ENCODE data around the gene QKI. TPM values are rescaled to one million over a fixed set of nuclear protein-coding genes. Genes with fewer than 3 reads are reported as not detected.
"Not testable (repeated sequence)": the region's sequence is repeated elsewhere in the genome, so short reads cannot be mapped to it uniquely, and the experiment has no call there.

The QKI gene
- total RNA-seq, 3 donors from 2014 or later (not counting 1 experiment from before 2014, with no cell fraction given): 148 to 174 (median 166) TPM

DNA sequence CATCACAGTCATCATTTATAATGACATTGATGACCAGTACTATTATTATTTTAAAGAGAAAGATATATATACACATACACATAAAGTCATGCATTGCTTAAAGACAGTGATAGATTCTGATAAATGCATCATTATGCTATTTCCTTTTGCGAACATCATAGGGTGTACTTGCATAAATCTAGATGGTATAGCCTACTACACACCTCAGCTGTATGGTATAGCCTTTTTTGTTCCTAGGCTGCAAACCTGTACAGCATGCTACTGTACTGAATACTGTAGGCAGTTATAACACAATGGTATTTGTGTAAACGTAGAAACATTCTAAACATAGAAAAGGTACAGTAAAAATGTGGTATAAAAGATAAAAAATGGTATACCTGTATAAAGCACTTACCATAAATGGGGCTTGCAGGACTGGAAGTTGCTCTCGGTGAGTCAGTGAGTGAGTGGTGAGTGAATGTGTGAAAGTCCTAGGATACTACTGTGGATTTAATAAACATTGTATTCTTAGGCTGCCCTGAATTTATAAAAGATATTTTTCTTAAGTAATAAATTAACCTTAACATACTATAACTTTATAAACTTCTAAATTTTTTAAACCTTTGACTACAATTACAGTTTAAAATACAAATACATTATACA is 23.9 kb downstream of the QKI start:
- H3K9me3 ChIP-seq (ENCODE audit: control insufficient read depth, insufficient read depth, low read length): no peaks in the 10 kb centered on the region
- Mint-ChIP-seq H3K36me3 (no peaks in the 10 kb centered on the region), H3K27me3 (ENCODE audit: low read depth in 2 of 2) (no peaks in the 10 kb centered on the region), H3K4me3 (no peak overlapping the region), H3K4me1 (peaks cover 59 to 64% of the 10 kb centered on the region in 2 donors), H3K9me3 (no peaks in the 10 kb centered on the region), H3K27ac (peak overlapping the region in 1 of 2 donors; percentile 46)
- intact Hi-C loops (cut with micrococcal nuclease): no loop called here
- DNase-seq (no peak), ATAC-seq (peak; percentile 46 to 60 (median 53))
- no peak overlapping the region for H3K4me3 ChIP-seq (ENCODE audit: low read length)
- H3K36me3 ChIP-seq (ENCODE audit: control insufficient read depth, insufficient read depth, low read length): no peaks in the 10 kb centered on the region
- peaks cover 14% of the 10 kb centered on the region for H3K4me1 ChIP-seq (ENCODE audit: control insufficient read depth, insufficient read depth, low read length)
- TF ChIP-seq, protein P1, sequence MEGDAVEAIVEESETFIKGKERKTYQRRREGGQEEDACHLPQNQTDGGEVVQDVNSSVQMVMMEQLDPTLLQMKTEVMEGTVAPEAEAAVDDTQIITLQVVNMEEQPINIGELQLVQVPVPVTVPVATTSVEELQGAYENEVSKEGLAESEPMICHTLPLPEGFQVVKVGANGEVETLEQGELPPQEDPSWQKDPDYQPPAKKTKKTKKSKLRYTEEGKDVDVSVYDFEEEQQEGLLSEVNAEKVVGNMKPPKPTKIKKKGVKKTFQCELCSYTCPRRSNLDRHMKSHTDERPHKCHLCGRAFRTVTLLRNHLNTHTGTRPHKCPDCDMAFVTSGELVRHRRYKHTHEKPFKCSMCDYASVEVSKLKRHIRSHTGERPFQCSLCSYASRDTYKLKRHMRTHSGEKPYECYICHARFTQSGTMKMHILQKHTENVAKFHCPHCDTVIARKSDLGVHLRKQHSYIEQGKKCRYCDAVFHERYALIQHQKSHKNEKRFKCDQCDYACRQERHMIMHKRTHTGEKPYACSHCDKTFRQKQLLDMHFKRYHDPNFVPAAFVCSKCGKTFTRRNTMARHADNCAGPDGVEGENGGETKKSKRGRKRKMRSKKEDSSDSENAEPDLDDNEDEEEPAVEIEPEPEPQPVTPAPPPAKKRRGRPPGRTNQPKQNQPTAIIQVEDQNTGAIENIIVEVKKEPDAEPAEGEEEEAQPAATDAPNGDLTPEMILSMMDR (IDR thresholded peaks at IDR 0.05): no peak
- no peak overlapping the region for H3K27ac ChIP-seq (ENCODE audit: low read length)
- 25% methylated on average over 2 of the region's 3 CpGs for WGBS (ENCODE audit: insufficient coverage)
- no peaks in the 10 kb centered on the region for H3K27me3 ChIP-seq (ENCODE audit: control insufficient read depth, insufficient read depth, low read length)

DNA sequence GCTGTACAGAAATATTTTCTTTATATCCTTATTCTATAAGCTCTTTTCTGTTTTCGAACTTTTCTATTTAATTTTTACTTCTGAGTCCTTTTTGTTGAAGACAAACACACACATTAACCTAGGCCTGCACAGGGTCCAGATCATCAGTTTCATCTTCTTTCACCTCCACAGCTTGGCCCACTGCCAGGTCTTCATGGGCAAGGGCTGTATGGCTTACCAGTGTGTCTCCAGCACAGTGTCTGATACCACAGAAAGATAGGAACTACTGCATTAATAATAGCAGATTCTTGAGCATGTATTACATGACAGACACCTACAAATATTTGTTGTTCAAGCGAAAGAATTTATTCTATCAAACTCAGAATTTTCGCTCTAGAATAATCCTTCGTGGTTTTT is 24.4 kb downstream of the QKI start:
- H3K27ac ChIP-seq (ENCODE audit: low read length): no peak overlapping the region
- WGBS (ENCODE audit: insufficient coverage): 88% methylated on average over 3 of the region's 4 CpGs
- no peaks in the 10 kb centered on the region for H3K27me3 ChIP-seq (ENCODE audit: control insufficient read depth, insufficient read depth, low read length)
- no peaks in the 10 kb centered on the region for H3K9me3 ChIP-seq (ENCODE audit: control insufficient read depth, insufficient read depth, low read length)
- H3K27ac Mint-ChIP-seq: peak overlapping the region in 1 of 2 donors; percentile 46
- H3K9me3 Mint-ChIP-seq: no peaks in the 10 kb centered on the region
- ATAC-seq (peak; percentile 69 to 84 (median 70)), DNase-seq (peak; percentile 45 to 61)
- H3K4me1 Mint-ChIP-seq: peaks cover 61 to 66% of the 10 kb centered on the region in 2 donors
- H3K27me3 Mint-ChIP-seq (ENCODE audit: low read depth in 2 of 2): no peaks in the 10 kb centered on the region
- H3K36me3 ChIP-seq (ENCODE audit: control insufficient read depth, insufficient read depth, low read length): no peaks in the 10 kb centered on the region
- TF ChIP-seq, protein P1 (IDR thresholded peaks at IDR 0.05): no peak
- no peak overlapping the region for H3K4me3 Mint-ChIP-seq
- H3K4me3 ChIP-seq (ENCODE audit: low read length): no peak overlapping the region
- intact Hi-C loops (cut with micrococcal nuclease): no loop called here
- no peaks in the 10 kb centered on the region for H3K36me3 Mint-ChIP-seq
- H3K4me1 ChIP-seq (ENCODE audit: control insufficient read depth, insufficient read depth, low read length): peaks cover 12% of the 10 kb centered on the region

DNA sequence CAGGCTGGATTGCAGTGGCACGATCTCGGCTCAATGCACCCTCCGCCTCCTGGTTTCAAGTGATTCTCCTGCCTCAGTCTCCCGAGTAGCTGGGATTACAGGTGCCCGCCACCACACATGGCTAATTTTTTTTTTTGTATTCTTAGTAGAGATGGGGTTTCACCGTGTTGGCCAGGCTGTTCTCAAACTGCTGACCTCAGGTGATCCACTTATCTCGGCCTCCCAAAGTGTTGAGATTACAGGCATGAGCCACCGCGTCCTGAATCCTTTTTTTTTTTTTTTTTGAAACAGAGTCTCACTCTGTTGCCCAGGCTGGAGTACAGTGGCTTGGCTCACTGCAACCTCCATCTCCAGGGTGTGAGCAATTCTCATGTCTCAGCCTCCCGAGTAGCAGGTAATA is 24.9 kb downstream of the QKI start:
- H3K27ac ChIP-seq (ENCODE audit: low read length); H3K9me3 Mint-ChIP-seq; DNase-seq; H3K36me3 ChIP-seq (ENCODE audit: control insufficient read depth, insufficient read depth, low read length); H3K36me3 Mint-ChIP-seq; intact Hi-C loops (cut with micrococcal nuclease); H3K27me3 ChIP-seq (ENCODE audit: control insufficient read depth, insufficient read depth, low read length); H3K4me3 ChIP-seq (ENCODE audit: low read length); ATAC-seq; H3K9me3 ChIP-seq (ENCODE audit: control insufficient read depth, insufficient read depth, low read length); H3K27me3 Mint-ChIP-seq (ENCODE audit: low read depth in 2 of 2): not testable (repeated sequence)
- WGBS (ENCODE audit: insufficient coverage): 90% methylated on average over 10 of the region's 10 CpGs
- H3K4me1 Mint-ChIP-seq: peaks cover 63 to 69% of the 10 kb centered on the region in 2 donors
- peak overlapping the region in 1 of 2 donors; percentile 43 for H3K27ac Mint-ChIP-seq
- peaks cover 10% of the 10 kb centered on the region for H3K4me1 ChIP-seq (ENCODE audit: control insufficient read depth, insufficient read depth, low read length)
- peak overlapping the region; percentile 28 for H3K4me3 Mint-ChIP-seq

DNA sequence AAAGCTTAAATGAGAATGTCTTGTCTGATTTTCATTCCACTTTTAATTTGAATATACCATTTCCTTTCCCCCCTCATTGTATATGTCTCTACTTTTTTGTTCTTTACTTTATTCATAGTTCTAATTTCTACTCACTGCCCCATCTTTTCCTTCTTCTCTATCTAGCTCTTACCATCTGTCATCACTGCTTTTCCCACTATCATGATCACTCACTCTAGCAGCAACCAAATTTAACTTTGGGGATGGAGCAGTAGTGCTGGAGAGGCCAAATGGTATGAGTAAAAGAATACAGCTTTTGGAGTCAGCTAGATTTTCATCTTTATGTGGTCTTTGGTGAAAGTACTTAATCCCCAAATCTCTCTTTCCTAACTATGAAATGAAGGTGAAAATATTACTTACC is 25.5 kb downstream of the QKI start:
- no peaks in the 10 kb centered on the region for H3K36me3 Mint-ChIP-seq
- DNase-seq: no peak
- TF ChIP-seq, protein P1 (IDR thresholded peaks at IDR 0.05): no peak
- H3K9me3 Mint-ChIP-seq: no peaks in the 10 kb centered on the region
- no peak for ATAC-seq
- Histone ChIP-seq H3K36me3 (ENCODE audit: control insufficient read depth, insufficient read depth, low read length) (no peaks in the 10 kb centered on the region), H3K4me3 (ENCODE audit: low read length) (no peak overlapping the region), H3K4me1 (ENCODE audit: control insufficient read depth, insufficient read depth, low read length) (peaks cover 10% of the 10 kb centered on the region), H3K9me3 (ENCODE audit: control insufficient read depth, insufficient read depth, low read length) (no peaks in the 10 kb centered on the region), H3K27ac (ENCODE audit: low read length) (no peak overlapping the region), H3K27me3 (ENCODE audit: control insufficient read depth, insufficient read depth, low read length) (no peaks in the 10 kb centered on the region)
- intact Hi-C loops (cut with micrococcal nuclease): no loop called here
- H3K27me3 Mint-ChIP-seq (ENCODE audit: low read depth in 2 of 2): no peaks in the 10 kb centered on the region
- peaks cover 60 to 67% of the 10 kb centered on the region in 2 donors for H3K4me1 Mint-ChIP-seq
- H3K27ac Mint-ChIP-seq: peak overlapping the region in 1 of 2 donors; percentile 43
- H3K4me3 Mint-ChIP-seq: peak overlapping the region; percentile 28

All from natural killer cell (primary cell).